Measurements from ENCODE around the gene MIOX.

GRCh38 chr22:50439314-50439870 lies 47.3 kb upstream of the MIOX start:
- TF ChIP-seq CTCF (conservative IDR thresholded peaks at IDR 0.05; ENCODE audit: low read length) (no peak), EZH2phosphoT487 (IDR thresholded peaks at IDR 0.05; ENCODE audit: borderline replicate concordance) (no peak)

Data from Loucy (cell line).